Endodermal cell (in vitro differentiated cells): ENCODE results near the gene C1orf198. TPM values are rescaled to one million over a fixed set of nuclear protein-coding genes. Genes with fewer than 3 reads are reported as not detected.

Experiments used
- DNase-seq: peaks from one replicate; pipeline ENCODE4 v3.0.0-alpha.2; 2017
- H3K27ac ChIP-seq: 2 replicates; pipeline ENCODE4 v1.5.1; 2013; ENCODE audit warnings: mild to moderate bottlenecking, low read depth, low read length, moderate library complexity
- H3K27me3 ChIP-seq: 2 replicates; pipeline ENCODE4 v1.6.1; 2013; ENCODE audit warnings: mild to moderate bottlenecking, low read length, moderate library complexity; ENCODE audit not compliant: insufficient read depth, control insufficient read depth, poor library complexity, severe bottlenecking
- H3K36me3 ChIP-seq: 2 replicates; pipeline ENCODE4 v1.7.0; 2013; ENCODE audit warnings: mild to moderate bottlenecking, low read length, moderate library complexity; ENCODE audit not compliant: control insufficient read depth, insufficient read depth
- H3K4me1 ChIP-seq: one replicate; pipeline ENCODE4 v1.7.0; 2013; ENCODE audit warnings: low read length; ENCODE audit not compliant: control insufficient read depth, insufficient read depth
- H3K4me3 ChIP-seq: 2 replicates; pipeline ENCODE4 v1.5.1; 2013; ENCODE audit warnings: mild to moderate bottlenecking, low read length, moderate library complexity
- H3K9ac ChIP-seq: 2 replicates; pipeline ENCODE4 v1.6.1; 2013; ENCODE audit warnings: mild to moderate bottlenecking, low read length, moderate library complexity; ENCODE audit not compliant: poor library complexity, severe bottlenecking; ENCODE audit errors: extremely low read depth
- H3K9me3 ChIP-seq: 2 replicates; pipeline ENCODE4 v1.6.1; 2013; ENCODE audit warnings: mild to moderate bottlenecking, low read length, moderate library complexity; ENCODE audit not compliant: control insufficient read depth
- H3K27ac Mint-ChIP-seq: 2 replicates; pipeline ENCODE4 v1.8.0; 2020; ENCODE audit warnings: mixed read lengths
- H3K27me3 Mint-ChIP-seq: 2 replicates; pipeline ENCODE4 v1.8.0; 2021; ENCODE audit warnings: mild to moderate bottlenecking, mixed read lengths; ENCODE audit not compliant: insufficient read depth
- H3K36me3 Mint-ChIP-seq: 2 replicates; pipeline ENCODE4 v1.8.0; 2020; ENCODE audit warnings: low read depth, mixed read lengths
- H3K4me1 Mint-ChIP-seq: 2 replicates; pipeline ENCODE4 v1.8.0; 2020; ENCODE audit warnings: mixed read lengths
- H3K4me3 Mint-ChIP-seq: 2 replicates; pipeline ENCODE4 v1.8.0; 2020; ENCODE audit warnings: mild to moderate bottlenecking, moderate library complexity, mixed read lengths
- H3K9me3 Mint-ChIP-seq: 2 replicates; pipeline ENCODE4 v1.8.0; 2020; ENCODE audit warnings: mild to moderate bottlenecking, mixed read lengths
- CTCF ChIP-seq: fragments of 200-600 bp; sonication (generic); conservative IDR thresholded peaks from 2 replicates; pipeline ENCODE4 v1.5.0; 2021; ENCODE audit warnings: antibody characterized with exemption, mild to moderate bottlenecking
- WGBS, 2 experiments: methylation state at CpG; one replicate each; pipeline versions ENCODE4 v1.1.5 to v1.1.7; 2013; ENCODE audit warnings: missing lambda C conversion rate in 2 of 2, mixed read lengths in 1 of 2; ENCODE audit not compliant: insufficient coverage in 1 of 2, insufficient read length in 1 of 2; 5-methylcytosine and 5-hydroxymethylcytosine counted together
- total RNA-seq, 2 donors: library from RNA; stranded (reverse); fragmentation: NEBNext Ultra II Directional in 1 of 2; extraction: Animal tissue kit (Norgen Biotek cat#: 25700) in 1 of 2; gene quantifications; 2 replicates in 1 of 2; 3 replicates in 1 of 2; pipeline ENCODE4 v1.2.1, GENCODE V29; 2021

The C1orf198 gene
- total RNA-seq, 2 donors from 2014 or later: 37.5 to 44.8 TPM

GRCh38 chr1:230865062-230865817 lies 3.1 kb downstream of the C1orf198 start:
- no peak for DNase-seq
- H3K4me1 Mint-ChIP-seq: peaks cover 33% of the 10 kb centered on the region
- WGBS, 2 experiments: 88 to 93% methylated on average over 4 to 8 of the region's 8 CpGs
- H3K36me3 Mint-ChIP-seq: peaks cover 9% of the 10 kb centered on the region
- Histone ChIP-seq H3K4me1 (no peaks in the 10 kb centered on the region), H3K27ac (no peak overlapping the region), H3K9me3 (no peaks in the 10 kb centered on the region), H3K4me3 (no peak overlapping the region), H3K36me3 (peaks cover 13% of the 10 kb centered on the region), H3K27me3 (no peaks in the 10 kb centered on the region), H3K9ac (no peak overlapping the region)
- peaks cover 11% of the 10 kb centered on the region for H3K27me3 Mint-ChIP-seq
- H3K9me3 Mint-ChIP-seq: no peaks in the 10 kb centered on the region
- H3K27ac Mint-ChIP-seq: no peak overlapping the region
- TF ChIP-seq CTCF: no peak
- no peak overlapping the region for H3K4me3 Mint-ChIP-seq

GRCh38 chr1:230864441-230864840 lies 3.9 kb downstream of the C1orf198 start:
- Histone ChIP-seq H3K4me3 (no peak overlapping the region), H3K27ac (no peak overlapping the region), H3K27me3 (no peaks in the 10 kb centered on the region), H3K4me1 (no peaks in the 10 kb centered on the region), H3K9ac (no peak overlapping the region), H3K36me3 (peaks cover 13% of the 10 kb centered on the region), H3K9me3 (no peaks in the 10 kb centered on the region)
- H3K4me3 Mint-ChIP-seq: no peak overlapping the region
- H3K27me3 Mint-ChIP-seq: peaks cover 11% of the 10 kb centered on the region
- no peak for DNase-seq
- H3K36me3 Mint-ChIP-seq: peaks cover 9% of the 10 kb centered on the region
- no peak overlapping the region for H3K27ac Mint-ChIP-seq
- no peaks in the 10 kb centered on the region for H3K9me3 Mint-ChIP-seq
- TF ChIP-seq CTCF: no peak
- H3K4me1 Mint-ChIP-seq: peaks cover 25% of the 10 kb centered on the region
- 85 to 86% methylated on average over 7 to 9 of the region's 9 CpGs for WGBS, 2 experiments

GRCh38 chr1:230863449-230863848 lies 4.9 kb downstream of the C1orf198 start:
- no peaks in the 10 kb centered on the region for H3K9me3 ChIP-seq
- H3K36me3 ChIP-seq: peaks cover 13% of the 10 kb centered on the region
- TF ChIP-seq CTCF: no peak
- H3K27me3 ChIP-seq: no peaks in the 10 kb centered on the region
- peaks cover 28% of the 10 kb centered on the region for H3K4me1 Mint-ChIP-seq
- H3K4me3 ChIP-seq: no peak overlapping the region
- no peak overlapping the region for H3K27ac ChIP-seq
- no peaks in the 10 kb centered on the region for H3K9me3 Mint-ChIP-seq
- H3K9ac ChIP-seq: no peak overlapping the region
- no peaks in the 10 kb centered on the region for H3K4me1 ChIP-seq
- WGBS, 2 experiments: 72 to 78% methylated on average over 4 to 6 of the region's 6 CpGs
- H3K27ac Mint-ChIP-seq: peak overlapping the region; percentile 66
- peaks cover 9% of the 10 kb centered on the region for H3K36me3 Mint-ChIP-seq
- no peak for DNase-seq
- no peak overlapping the region for H3K4me3 Mint-ChIP-seq
- H3K27me3 Mint-ChIP-seq: peaks cover 11% of the 10 kb centered on the region
